Panc1 (cell line): Measurements from ENCODE around the gene RIC8B. TPM values are rescaled to one million over a fixed set of nuclear protein-coding genes. Genes with fewer than 3 reads are reported as not detected.
A peak's percentile ranks its signal among the peaks of the same experiment; 100 is the strongest.

Experiments used
- ATAC-seq: fragments of 200-7000 bp; cut with Tn5 transposase; 2 replicates; pipeline ENCODE4 v1.9.1; 2020; ENCODE audit warnings: mild to moderate bottlenecking, moderate library complexity
- BruUV-seq: library from RNA; stranded (reverse); fragments of 400-500 nt; replicated peaks from 2 replicates; lab custom pipeline; 2021; lab: Mats Ljungman, UMichigan
- CTCF ChIA-PET: fragments of 300-600 bp; sonication (Branson Sonifier 250); formaldehyde crosslinking; loops from one replicate; lab custom pipeline; 2022; ENCODE audit warnings: antibody characterized with exemption; lab: Charles Lee
- POLR2A ChIA-PET: fragments of 300-600 bp; sonication (Branson Sonifier 250); formaldehyde crosslinking; loops from one replicate; lab custom pipeline; 2022; ENCODE audit warnings: antibody characterized with exemption; lab: Charles Lee
- DNase-seq: peaks from one replicate; pipeline ENCODE4 v3.0.0-alpha.2; 2010; ENCODE audit warnings: low read depth, low spot score
- H3K27ac ChIP-seq: 2 replicates; pipeline ENCODE4 v1.5.1; 2011; ENCODE audit warnings: mild to moderate bottlenecking, low read length, inconsistent platforms
- H3K27me3 ChIP-seq: fragments of 200-500 bp; sonication (Bioruptor generic); 2 replicates; pipeline ENCODE4 v1.6.0; 2014; ENCODE audit warnings: low read length, inconsistent platforms; ENCODE audit not compliant: control insufficient read depth, insufficient read depth
- H3K36me3 ChIP-seq: fragments of 200-500 bp; sonication (Bioruptor generic); 2 replicates; pipeline ENCODE4 v1.5.1; 2014; ENCODE audit warnings: inconsistent platforms, mild to moderate bottlenecking, low read length, moderate library complexity; ENCODE audit not compliant: control insufficient read depth, insufficient read depth
- H3K4me1 ChIP-seq: 2 replicates; pipeline ENCODE4 v1.5.1; 2011; ENCODE audit warnings: inconsistent platforms, mild to moderate bottlenecking, low read length, moderate library complexity; ENCODE audit not compliant: control insufficient read depth, insufficient read depth
- H3K4me3 ChIP-seq, 2 experiments: 2 replicates each; pipeline ENCODE4 v1.5.1; 2011 to 2012; ENCODE audit warnings: low read depth in 2 of 2, low read length in 2 of 2, mild to moderate bottlenecking in 2 of 2, inconsistent platforms in 1 of 2, moderate library complexity in 1 of 2
- H3K9me3 ChIP-seq: fragments of 200-500 bp; sonication (Bioruptor generic); 2 replicates; pipeline ENCODE4 v1.5.1; 2014; ENCODE audit warnings: low read depth, mild to moderate bottlenecking, inconsistent platforms, low read length, moderate library complexity; ENCODE audit not compliant: control insufficient read depth, insufficient read depth
- POLR2AphosphoS5 ChIP-seq: IDR thresholded peaks from 2 replicates; pipeline ENCODE4 v1.6.1; 2012; ENCODE audit warnings: mild to moderate bottlenecking, low read depth, low read length, moderate library complexity
- SIN3A ChIP-seq: IDR thresholded peaks from 2 replicates; pipeline ENCODE4 v1.6.1; 2012; ENCODE audit warnings: low read depth, mild to moderate bottlenecking, low read length, moderate library complexity, borderline replicate concordance; ENCODE audit not compliant: insufficient read depth
- TCF7L2 ChIP-seq: IDR thresholded peaks from 2 replicates; pipeline ENCODE4 v1.6.1; 2011; ENCODE audit warnings: mild to moderate bottlenecking, low read depth, low read length, inconsistent platforms
- in situ Hi-C: cut with HindIII; loops from 2 replicates; pipeline ENCODE4 v1.10.0; 2016; ENCODE audit warnings: low sequenced_read_pairs, low pct_unique_long_range_greater_than_20kb
- intact Hi-C: fragments of 100-400 bp; cut with micrococcal nuclease; formaldehyde crosslinking; loops from one replicate; pipeline ENCODE4 v1.10.0; 2022; ENCODE audit not compliant: unreplicated experiment
- total RNA-seq: library from RNA; stranded (reverse); gene quantifications from one replicate; pipeline ENCODE4 v1.2.1, GENCODE V29; 2021; ENCODE audit not compliant: unreplicated experiment
- TF ChIP-seq, protein P1 (sequence below): fragments of 450-650 bp; IDR thresholded peaks from 2 replicates; pipeline ENCODE4 v1.5.1; 2017; ENCODE audit warnings: mild to moderate bottlenecking
- TF ChIP-seq, protein P2 (sequence below), 2 experiments: IDR thresholded peaks; 2 replicates each; pipeline ENCODE4 v1.6.1; 2011 to 2012; ENCODE audit warnings: low read depth in 2 of 2, control low read depth in 1 of 2, low read length in 1 of 2, mild to moderate bottlenecking in 1 of 2, moderate library complexity in 1 of 2; ENCODE audit not compliant: insufficient read depth in 1 of 2

The RIC8B gene
- total RNA-seq, 1 experiment from 2014 or later: 16.1 TPM

DNA sequence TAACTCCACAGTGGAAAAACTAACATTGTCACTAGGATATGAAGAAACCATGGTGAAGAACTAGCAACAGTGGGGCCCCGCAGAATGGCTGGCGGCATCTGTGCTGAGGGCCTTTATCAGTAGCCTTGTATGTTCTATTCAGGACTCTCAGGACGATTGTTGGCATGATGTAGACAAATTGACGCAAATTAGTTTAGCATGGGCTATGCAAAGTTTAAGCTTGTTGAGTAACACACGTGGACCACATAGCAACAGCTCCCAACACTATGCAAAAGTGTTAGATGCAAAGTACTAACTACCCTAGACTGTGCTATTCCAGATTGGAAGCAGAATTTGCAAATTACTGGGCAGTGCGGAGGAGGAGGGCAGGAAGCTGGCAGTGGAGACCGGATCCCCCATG is 143.0 kb downstream of the RIC8B start:
- Histone ChIP-seq H3K4me1 (no peaks in the 10 kb centered on the region), H3K27me3 (no peaks in the 10 kb centered on the region; the same call in 1 of the 2 replicates), H3K4me3 (no peak overlapping the region), H3K9me3 (no peaks in the 10 kb centered on the region), H3K36me3 (no peaks in the 10 kb centered on the region), H3K27ac (no peak overlapping the region)
- POLR2A ChIA-PET: no interaction called here
- in situ Hi-C loops: no loop called here
- ATAC-seq (no peak), DNase-seq (no peak)
- intact Hi-C loops: loop anchor here (10.0 kb wide), 1 partner anchor 563 kb away; the partner anchor contains the start of gene POLR3B
- CTCF ChIA-PET: no interaction called here
- BruUV-seq: no TSS peak
- TF ChIP-seq TCF7L2 (no peak), SIN3A (no peak), POLR2AphosphoS5 (no peak)
- TF ChIP-seq, protein P1, sequence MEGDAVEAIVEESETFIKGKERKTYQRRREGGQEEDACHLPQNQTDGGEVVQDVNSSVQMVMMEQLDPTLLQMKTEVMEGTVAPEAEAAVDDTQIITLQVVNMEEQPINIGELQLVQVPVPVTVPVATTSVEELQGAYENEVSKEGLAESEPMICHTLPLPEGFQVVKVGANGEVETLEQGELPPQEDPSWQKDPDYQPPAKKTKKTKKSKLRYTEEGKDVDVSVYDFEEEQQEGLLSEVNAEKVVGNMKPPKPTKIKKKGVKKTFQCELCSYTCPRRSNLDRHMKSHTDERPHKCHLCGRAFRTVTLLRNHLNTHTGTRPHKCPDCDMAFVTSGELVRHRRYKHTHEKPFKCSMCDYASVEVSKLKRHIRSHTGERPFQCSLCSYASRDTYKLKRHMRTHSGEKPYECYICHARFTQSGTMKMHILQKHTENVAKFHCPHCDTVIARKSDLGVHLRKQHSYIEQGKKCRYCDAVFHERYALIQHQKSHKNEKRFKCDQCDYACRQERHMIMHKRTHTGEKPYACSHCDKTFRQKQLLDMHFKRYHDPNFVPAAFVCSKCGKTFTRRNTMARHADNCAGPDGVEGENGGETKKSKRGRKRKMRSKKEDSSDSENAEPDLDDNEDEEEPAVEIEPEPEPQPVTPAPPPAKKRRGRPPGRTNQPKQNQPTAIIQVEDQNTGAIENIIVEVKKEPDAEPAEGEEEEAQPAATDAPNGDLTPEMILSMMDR: no peak
- TF ChIP-seq, protein P2, sequence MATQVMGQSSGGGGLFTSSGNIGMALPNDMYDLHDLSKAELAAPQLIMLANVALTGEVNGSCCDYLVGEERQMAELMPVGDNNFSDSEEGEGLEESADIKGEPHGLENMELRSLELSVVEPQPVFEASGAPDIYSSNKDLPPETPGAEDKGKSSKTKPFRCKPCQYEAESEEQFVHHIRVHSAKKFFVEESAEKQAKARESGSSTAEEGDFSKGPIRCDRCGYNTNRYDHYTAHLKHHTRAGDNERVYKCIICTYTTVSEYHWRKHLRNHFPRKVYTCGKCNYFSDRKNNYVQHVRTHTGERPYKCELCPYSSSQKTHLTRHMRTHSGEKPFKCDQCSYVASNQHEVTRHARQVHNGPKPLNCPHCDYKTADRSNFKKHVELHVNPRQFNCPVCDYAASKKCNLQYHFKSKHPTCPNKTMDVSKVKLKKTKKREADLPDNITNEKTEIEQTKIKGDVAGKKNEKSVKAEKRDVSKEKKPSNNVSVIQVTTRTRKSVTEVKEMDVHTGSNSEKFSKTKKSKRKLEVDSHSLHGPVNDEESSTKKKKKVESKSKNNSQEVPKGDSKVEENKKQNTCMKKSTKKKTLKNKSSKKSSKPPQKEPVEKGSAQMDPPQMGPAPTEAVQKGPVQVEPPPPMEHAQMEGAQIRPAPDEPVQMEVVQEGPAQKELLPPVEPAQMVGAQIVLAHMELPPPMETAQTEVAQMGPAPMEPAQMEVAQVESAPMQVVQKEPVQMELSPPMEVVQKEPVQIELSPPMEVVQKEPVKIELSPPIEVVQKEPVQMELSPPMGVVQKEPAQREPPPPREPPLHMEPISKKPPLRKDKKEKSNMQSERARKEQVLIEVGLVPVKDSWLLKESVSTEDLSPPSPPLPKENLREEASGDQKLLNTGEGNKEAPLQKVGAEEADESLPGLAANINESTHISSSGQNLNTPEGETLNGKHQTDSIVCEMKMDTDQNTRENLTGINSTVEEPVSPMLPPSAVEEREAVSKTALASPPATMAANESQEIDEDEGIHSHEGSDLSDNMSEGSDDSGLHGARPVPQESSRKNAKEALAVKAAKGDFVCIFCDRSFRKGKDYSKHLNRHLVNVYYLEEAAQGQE (IDR thresholded peaks at IDR 0.05; ENCODE audit: insufficient read depth in 1 of 2, low read depth in 2 of 2, low read length in 1 of 2): no peak

DNA sequence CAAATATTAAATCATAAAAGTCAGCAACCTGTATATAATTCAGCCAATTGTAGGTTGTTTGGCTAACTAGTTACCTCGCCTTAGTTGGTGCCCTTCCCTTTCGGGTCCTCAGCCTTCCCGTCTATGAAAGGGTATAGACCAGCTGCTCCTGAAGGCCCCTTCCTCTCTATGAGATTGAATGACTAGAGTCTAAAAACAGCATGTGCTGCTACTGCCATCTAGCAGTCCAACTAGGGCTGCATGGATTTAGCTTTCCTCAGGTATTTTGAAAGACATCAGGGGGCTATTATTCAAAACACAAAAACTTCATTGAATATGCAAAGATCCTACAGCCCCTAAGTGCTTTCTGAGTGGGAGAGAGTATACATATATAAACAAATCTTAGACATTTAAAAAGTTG is 144.3 kb downstream of the RIC8B start:
- Histone ChIP-seq H3K4me1 (no peaks in the 10 kb centered on the region), H3K27ac (no peak overlapping the region), H3K4me3 (no peak overlapping the region), H3K36me3 (no peaks in the 10 kb centered on the region), H3K9me3 (no peaks in the 10 kb centered on the region), H3K27me3 (no peaks in the 10 kb centered on the region; the same call in 1 of the 2 replicates)
- BruUV-seq: no TSS peak
- CTCF ChIA-PET: interaction anchor here (0.6 to 1.0 kb wide), 4 partner anchors 43 to 562 kb away, joined by 3 to 5 read pairs (median 4); partner anchors contain the start of gene POLR3B
- TF ChIP-seq, protein P1: peak; percentile 85
- TF ChIP-seq, protein P2 (IDR thresholded peaks at IDR 0.05; ENCODE audit: insufficient read depth in 1 of 2, low read depth in 2 of 2, low read length in 1 of 2): no peak
- in situ Hi-C loops: no loop called here
- peak; percentile 17 for DNase-seq
- ATAC-seq: peak; percentile 71; the same call in 1 of the 2 replicates
- intact Hi-C loops: loop anchor here (10.0 kb wide), 1 partner anchor 564 kb away; the partner anchor contains the start of gene POLR3B
- POLR2A ChIA-PET: no interaction called here
